ENCODE measurements around the gene KBTBD13. TPM values are rescaled to one million over a fixed set of nuclear protein-coding genes. Genes with fewer than 3 reads are reported as not detected.

KBTBD13 gene
- not detected in 2 replicates for total RNA-seq (2014; rRNA removed; shearing (Covaris generic))

GRCh38 chr15:65076486-65077290 is at the start of gene KBTBD13:
Gene KBTBD13, plus strand, starts transcription at chr15:65076746. Its CDS starts 70 bp downstream, at chr15:65076816.

DNA sequence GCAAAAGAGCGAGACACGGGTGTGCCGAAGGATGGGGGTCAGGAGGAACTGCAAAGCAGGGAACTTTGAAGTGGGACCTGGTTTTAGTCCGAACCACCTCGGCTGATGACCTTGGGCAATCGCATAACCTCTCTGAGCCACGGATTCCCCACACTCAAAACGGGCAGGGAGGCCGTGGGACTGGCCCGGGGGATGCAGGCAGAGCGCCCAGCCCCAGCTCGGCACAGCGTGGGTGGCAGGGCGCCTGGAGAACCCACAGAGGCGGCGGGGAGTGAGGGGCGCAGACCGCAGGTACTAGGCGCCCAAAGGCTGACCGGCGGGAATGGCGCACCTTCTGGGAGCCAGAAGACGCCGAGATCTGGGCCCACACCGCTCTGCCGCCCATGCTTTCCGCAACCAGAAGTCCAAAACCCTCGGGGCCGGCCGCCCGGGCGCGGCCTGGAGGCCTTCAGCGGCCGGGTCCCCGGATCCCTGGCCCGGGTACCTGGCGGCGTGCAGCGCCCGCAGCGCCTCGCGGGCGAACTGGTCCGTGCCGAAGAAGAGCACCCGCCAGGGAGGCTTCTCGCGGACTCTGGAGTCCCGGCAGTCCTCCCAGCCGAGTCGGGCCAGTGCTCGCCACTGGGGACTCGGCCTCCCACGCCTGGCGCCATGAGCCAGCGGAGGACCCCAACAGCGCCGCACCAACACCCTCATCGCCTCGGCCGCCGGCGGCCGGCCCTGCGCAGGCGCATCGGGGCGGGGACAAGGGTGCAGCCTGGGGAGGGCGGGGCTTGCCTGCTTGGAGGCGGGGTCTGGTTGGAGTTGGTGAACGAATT is 47.4 kb upstream of the KBTBD13 start, which contains the start of gene MTFMT:
Gene MTFMT, minus strand, starts transcription at position 719 of the 815 bp plus-strand sequence. Its CDS starts 26 bp downstream, at position 693.

GRCh38 chr15:65044724-65045481 is 31.6 kb upstream of the KBTBD13 start, which contains the start of gene SLC51B:
Gene SLC51B, plus strand, starts transcription at chr15:65045387. Its CDS starts 4,618 bp downstream, at chr15:65050005.

DNA sequence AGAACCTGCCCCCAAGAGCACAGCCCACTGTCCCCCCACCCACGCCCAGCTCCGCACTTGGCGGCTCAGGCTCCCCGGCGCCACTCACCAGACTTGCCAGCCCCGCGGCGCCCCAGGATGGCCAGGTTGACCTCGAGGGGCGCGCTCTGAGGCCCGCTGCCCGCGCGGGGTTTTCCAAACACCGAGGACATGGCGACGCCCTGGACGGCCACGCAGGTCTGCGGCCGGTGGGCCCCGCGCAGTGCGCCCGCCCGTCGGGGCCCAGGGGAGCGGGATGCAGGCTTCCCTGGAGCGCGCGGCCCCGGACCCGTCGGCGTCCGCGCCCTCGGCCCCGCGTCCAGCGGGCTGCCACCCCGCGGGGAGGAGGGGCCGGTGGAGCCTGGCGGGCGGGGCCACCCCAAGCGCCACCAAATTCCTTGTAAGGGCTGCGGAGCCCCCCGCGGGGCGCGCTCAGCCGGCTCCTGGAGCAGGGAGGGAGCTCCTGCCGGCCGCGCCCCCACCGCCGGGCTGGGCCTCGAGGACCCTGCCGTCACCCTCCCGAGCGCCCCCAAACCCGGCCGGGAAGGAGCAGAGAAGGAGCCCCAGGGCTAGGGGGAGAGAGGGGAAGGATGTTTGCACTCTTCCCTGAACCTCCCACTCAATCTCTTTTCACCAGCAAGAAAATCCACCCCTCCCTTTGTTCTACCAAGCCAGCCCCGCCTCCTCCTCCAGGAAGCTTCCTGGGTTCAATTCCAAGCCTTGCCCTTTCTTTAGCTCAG is 8.7 kb upstream of the KBTBD13 start, which contains the start of gene RASL12:
Gene RASL12, minus strand, starts transcription at position 347 of the 758 bp plus-strand sequence. Its CDS starts 156 bp downstream, at position 191.

DNA sequence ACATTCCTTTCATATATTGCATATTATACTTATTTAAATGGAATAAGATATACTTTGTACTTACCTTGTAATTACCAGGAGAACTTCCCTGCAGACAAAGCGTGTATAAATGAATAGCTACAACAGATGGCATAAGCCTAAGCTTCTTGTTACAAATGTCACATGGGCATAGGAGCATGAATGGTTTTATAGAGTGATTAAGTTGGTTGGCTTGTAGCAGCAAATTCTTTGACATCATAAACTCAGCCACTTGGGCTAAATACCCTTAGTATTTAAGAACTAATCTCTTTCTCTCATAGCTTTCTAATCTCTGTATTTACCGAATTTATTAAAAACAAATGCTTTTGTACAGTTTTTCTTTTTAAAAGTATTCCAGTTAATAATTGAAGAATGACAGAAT is 38.5 kb downstream of the KBTBD13 start, which contains the start of gene UBAP1L:
Gene UBAP1L, minus strand, starts transcription at position 115 of the 400 bp plus-strand sequence. CDS start 8,985 bp downstream, outside the sequence.

Small RNA genes within 50 kb of the gene (small RNA-seq; reads per million reads assigned to genes)
- not detected for gene AC013553.1

Other genes with a start within 250 kb of the KBTBD13 start
- 14.5 and 14.6 TPM in 2 replicates for gene PLEKHO2, start 234.8 kb upstream of the KBTBD13 start, total RNA-seq (2014; rRNA removed; shearing (Covaris generic))
- gene ANKDD1A, start 164.8 kb upstream of the KBTBD13 start, total RNA-seq (2014; rRNA removed; shearing (Covaris generic)): 1.8 and 2.2 TPM in 2 replicates
- 44.2 and 48.8 TPM in 2 replicates for gene SPG21, start 86.8 kb upstream of the KBTBD13 start, total RNA-seq (2014; rRNA removed; shearing (Covaris generic))
- gene MTFMT, start 47.1 kb upstream of the KBTBD13 start, total RNA-seq (2014; rRNA removed; shearing (Covaris generic)): 21.9 and 77.4 TPM in 2 replicates
- gene SLC51B, start 31.4 kb upstream of the KBTBD13 start, total RNA-seq (2014; rRNA removed; shearing (Covaris generic)): not detected in 2 replicates
- 0.29 and 0.60 TPM in 2 replicates for gene RASL12, start 8.8 kb upstream of the KBTBD13 start, total RNA-seq (2014; rRNA removed; shearing (Covaris generic))
- gene UBAP1L, start 38.5 kb downstream of the KBTBD13 start, total RNA-seq (2014; rRNA removed; shearing (Covaris generic)): 0.93 and 0.98 TPM in 2 replicates
- gene PDCD7, start 57.1 kb downstream of the KBTBD13 start, total RNA-seq (2014; rRNA removed; shearing (Covaris generic)): 22.2 and 25.5 TPM in 2 replicates
- 26.7 and 40.7 TPM in 2 replicates for gene CLPX, start 108.6 kb downstream of the KBTBD13 start, total RNA-seq (2014; rRNA removed; shearing (Covaris generic))
- gene CILP, start 134.7 kb downstream of the KBTBD13 start, total RNA-seq (2014; rRNA removed; shearing (Covaris generic)): not detected in 2 replicates
- 7.2 and 9.1 TPM in 2 replicates for gene PARP16, start 210.1 kb downstream of the KBTBD13 start, total RNA-seq (2014; rRNA removed; shearing (Covaris generic))
- not detected in 2 replicates for gene RNU5A-1, start 219.3 kb downstream of the KBTBD13 start, total RNA-seq (2014; rRNA removed; shearing (Covaris generic))
- not detected in 2 replicates for gene RNU5B-1, start 227.9 kb downstream of the KBTBD13 start, total RNA-seq (2014; rRNA removed; shearing (Covaris generic))